CD4-positive, alpha-beta T cell treated with Interleukin-6 at 100 ng/mL for 8 hours (primary cell): Measurements from ENCODE around the gene PARS2.
"Not testable (repeated sequence)": the region's sequence is repeated elsewhere in the genome, so short reads cannot be mapped to it uniquely, and the experiment has no call there.

Experiments
- DNase-seq: peaks from one replicate; pipeline ENCODE4 v3.0.0-alpha.2; 2020; ENCODE audit warnings: mixed read lengths, low spot score

Gene PARS2

GRCh38 chr1:54800041-54800898 is 35.9 kb upstream of the PARS2 start:
- DNase-seq, result no peak

GRCh38 chr1:54798769-54799641 is 34.7 kb upstream of the PARS2 start:
- no peak for DNase-seq

GRCh38 chr1:54798206-54798605 is 33.9 kb upstream of the PARS2 start:
- no peak for DNase-seq

DNA sequence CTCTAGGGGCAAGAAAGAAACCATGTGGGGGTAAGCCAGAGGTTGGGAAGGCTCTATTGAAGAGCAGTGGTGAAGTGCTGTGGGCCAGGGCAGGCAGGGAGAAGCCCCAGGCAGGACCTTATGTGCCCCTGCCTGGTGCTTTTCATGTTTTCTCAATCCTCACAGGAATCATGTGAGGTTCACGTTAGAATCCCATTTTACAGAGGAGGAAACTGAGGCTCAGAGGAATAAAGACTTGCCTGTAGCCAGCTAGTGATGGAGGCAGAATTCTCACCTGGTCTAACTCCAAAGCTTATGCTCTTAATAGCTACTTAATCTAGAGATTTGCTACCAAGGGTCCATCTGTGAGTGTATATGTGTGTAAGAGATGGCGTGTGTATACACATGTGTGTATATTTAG is 32.6 kb upstream of the PARS2 start:
- no peak for DNase-seq

DNA sequence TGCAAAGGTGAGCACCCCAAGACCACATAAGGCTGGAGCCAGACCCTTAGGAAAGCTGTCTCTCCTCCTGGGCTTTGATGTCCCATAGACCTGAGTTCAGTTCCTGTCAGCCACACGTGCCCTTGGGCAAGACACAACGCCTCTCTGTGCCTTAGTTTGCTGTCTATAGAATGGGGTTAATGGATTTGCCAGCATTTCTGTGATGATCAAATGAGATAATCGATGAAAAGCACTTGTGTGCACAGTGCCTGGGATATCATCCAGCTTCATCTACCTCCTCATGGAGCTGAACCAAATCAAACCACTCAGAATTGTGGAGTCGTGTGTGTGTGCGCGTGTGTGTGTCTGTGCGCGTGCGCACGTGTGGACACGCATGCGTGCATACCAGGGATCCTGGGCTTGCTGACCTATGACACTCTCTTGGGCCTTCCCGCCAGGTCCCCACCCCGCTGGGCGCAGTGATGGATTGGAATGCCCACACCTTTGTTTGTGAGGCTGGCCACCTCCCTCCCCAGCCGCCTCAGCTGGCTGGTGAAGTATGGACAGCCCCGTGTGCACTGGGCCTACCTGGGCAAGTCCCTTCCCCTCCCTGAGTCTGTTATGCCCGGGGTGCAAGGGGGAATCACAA is 31.6 kb upstream of the PARS2 start:
- DNase-seq, result no peak

GRCh38 chr1:54795356-54795665 is 31.0 kb upstream of the PARS2 start:
- DNase-seq, result no peak

DNA sequence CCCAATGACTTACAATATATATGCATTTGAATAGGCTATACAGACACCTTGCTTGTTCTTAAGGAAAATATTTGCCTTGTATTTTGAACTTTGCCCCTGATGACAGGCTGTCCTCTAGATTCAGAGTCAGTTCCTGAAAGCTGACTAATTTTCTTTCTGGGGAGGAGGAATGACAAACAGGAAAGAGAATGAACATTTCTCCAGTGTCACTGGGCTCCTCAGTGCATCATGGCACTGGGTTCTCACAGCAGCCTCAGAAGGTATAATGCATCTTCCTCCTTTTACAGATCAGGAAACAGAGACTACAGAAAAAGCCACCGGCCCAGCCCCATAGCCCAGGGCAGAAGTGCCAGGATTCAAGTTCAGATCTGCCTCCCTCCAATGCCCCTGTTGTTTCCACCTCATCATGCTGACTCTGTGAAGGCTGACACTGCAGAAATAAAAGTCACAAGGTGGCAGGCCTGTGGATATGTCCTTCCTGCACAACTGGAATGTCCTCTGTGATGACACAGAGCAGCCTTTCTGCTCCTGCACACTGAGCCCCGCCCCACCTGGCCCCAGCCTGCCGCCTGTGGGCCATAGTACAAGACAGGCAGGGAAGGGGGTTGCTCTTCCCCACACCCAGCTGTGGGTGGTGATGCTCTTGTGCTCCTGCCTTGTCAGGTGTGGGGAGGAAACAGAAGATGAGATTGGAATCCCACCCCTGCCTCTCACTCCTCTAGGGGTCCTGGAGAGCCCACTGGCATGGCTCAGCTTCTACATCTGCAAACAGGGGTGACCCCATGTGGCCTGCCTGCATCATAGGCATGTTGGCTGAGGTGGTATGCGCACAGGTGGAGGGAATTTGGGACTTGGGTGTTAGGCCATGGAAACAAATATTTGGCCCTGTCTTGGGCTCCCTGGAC is 30.4 kb upstream of the PARS2 start:
- DNase-seq, result no peak

- no peak for DNase-seq
Measured at GRCh38 chr1:54792686-54793282, 28.5 kb upstream of the PARS2 start.

DNA sequence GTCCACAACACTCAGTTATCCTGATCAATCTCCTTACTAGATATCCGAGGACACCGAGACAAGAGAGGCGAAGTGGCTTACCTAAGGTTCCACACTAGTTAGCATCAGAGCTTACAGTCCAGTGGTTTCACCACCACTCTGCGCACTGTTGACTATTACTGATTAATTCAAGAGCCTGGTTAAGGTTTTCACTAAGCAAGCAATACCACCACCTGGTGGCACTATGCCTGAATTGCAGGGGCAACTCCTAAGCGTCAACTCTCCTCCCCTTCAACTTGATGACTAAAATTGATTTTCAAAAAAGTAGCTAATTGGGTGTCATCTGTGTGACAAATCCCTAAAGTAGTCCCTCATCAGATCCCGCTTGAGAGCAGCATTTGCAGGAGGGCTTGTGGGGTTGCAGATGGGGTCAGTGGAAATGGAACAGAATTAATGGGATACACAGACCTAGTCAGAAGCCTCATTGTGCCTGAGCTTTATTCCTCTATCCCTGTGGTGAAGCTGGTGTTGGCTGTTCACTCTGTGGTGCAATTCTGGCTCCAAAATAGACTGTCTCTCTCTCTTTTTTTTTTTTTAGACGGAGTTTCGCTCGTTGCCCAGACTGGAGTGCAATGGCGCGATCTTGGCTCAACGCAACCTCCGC is 27.7 kb upstream of the PARS2 start:
- no peak for DNase-seq

DNA sequence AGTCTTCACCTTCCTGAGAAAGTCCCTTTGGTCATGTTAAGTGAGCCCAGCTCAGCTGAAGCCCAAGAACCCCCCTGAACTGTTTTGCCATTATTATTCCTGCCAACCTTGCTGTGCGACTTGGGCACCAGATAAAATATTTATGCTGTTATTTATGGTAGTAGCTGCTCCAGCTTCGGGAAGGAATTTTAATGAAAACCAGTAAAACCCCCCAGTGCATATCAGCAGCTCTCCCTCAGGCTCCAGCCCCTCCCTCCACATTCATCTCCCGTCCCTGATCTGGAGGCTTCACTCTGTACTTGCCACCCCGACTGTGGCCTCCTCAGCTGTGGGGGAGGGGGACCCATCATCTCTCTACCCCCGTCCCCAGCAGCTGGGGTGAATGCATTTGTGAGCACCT is 24.1 kb upstream of the PARS2 start:
- no peak for DNase-seq

- no peak for DNase-seq
Measured at GRCh38 chr1:54787604-54788003, 23.3 kb upstream of the PARS2 start.

DNA sequence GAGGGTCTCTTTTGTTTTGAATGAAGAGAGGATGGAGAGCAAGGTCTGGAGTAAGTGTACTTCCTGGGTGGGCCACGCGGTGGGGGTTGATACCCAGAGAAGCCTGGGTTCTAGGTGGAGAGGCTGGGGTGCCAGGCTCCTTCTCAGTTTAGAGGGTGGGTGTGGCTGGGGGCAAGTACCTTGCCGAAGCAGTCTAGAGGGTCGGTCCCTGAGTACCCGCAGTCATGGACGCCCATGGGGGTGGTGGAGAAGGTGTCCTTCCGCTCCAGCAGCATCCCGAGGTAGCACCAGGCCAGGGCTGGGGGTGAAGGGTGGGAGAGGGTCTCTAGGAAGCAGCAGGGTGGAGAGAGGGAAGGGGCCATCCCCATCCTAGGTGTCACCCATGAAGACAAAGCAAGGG is 22.5 kb upstream of the PARS2 start:
- DNase-seq, result no peak

DNA sequence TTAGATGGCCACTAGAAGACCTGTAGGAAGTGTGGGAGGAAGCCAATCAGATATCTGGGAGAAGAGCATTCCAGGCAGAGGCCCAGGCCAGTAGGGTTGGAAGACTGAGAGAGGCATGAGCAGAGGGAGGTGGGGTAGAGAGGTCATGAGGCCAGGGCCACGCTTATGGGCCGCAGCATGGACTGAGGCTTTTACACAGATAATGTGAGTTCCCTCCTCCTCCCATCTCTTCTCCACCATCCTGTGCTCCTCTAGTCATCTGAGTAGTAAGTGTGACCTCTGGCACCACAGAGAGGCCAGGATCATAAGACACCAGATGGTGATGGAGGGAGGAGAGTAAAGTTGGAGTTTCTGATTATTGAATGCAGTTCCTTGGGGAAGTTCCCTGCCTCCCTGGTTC is 19.7 kb upstream of the PARS2 start:
- DNase-seq, result no peak

DNA sequence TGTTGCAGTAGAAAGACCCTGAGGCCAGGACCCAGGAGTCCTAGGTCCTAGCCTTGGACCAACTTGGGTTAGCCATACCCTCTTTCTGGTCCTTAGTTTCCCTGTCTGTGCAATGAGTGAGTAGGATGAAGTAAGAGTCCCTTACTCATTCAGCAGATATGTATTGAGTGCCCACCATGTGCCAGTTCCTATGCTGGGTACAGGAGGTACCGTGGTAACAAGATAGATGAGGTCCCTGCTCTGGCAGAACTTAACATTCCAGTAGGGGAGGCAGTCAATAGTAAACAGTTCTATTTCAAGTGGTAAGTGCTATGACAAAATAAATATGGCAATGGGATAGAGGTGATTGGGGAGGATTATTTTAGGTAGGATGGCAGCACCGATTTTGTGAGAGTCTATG is 18.3 kb upstream of the PARS2 start:
- no peak for DNase-seq

DNA sequence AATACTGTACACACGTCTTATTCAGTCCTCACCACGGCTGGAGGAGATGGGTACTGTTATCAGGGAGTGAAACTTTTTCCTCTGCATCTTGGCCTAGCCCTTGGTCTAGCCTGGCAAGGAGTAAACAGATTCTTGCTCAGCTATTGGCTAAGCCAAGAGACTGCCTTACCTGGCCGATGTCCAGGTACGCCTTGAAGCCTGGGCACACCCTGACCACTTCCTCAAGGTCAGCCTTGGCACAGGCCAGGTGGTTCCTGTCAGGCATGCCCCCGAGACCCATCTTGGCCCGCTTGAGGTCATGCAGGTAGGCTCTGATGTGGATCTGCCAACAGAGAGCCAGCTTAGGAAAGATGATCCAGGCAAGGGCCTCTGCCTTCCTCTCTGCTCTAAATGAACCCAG is 17.8 kb upstream of the PARS2 start:
- no peak for DNase-seq

GRCh38 chr1:54781023-54781723 is 16.9 kb upstream of the PARS2 start:
- DNase-seq, result no peak

GRCh38 chr1:54777431-54777830 is 13.1 kb upstream of the PARS2 start:
- DNase-seq, result no peak

DNA sequence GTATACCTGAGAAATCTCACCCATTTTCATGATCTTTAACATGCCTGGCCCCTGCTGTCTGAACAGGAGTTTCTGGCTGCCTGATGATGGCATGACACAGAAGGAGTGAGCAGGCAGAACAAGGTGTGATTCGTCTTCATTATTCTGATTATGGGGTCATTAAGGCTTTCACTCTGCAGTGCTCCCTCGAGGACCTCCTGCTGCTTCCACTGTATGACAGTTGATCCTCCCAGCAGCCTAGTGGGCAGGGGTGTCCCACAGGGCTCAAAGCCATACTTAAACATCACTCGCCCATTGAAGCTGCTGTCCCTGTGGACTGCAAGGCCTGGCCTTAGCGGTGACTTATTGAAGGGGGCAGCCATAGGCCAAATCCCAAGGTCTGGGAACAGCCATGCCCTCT is 12.7 kb upstream of the PARS2 start:
- DNase-seq, result no peak

GRCh38 chr1:54775828-54776721 is 11.8 kb upstream of the PARS2 start:
- not testable (repeated sequence) for DNase-seq
